ENCODE measurements around the gene PSORS1C2. TPM values are rescaled to one million over a fixed set of nuclear protein-coding genes. Genes with fewer than 3 reads are reported as not detected.
"Not testable (repeated sequence)": the region's sequence is repeated elsewhere in the genome, so short reads cannot be mapped to it uniquely, and the experiment has no call there.

PSORS1C2 gene
- total RNA-seq, 1 donor from 2014 or later: not detected

DNA sequence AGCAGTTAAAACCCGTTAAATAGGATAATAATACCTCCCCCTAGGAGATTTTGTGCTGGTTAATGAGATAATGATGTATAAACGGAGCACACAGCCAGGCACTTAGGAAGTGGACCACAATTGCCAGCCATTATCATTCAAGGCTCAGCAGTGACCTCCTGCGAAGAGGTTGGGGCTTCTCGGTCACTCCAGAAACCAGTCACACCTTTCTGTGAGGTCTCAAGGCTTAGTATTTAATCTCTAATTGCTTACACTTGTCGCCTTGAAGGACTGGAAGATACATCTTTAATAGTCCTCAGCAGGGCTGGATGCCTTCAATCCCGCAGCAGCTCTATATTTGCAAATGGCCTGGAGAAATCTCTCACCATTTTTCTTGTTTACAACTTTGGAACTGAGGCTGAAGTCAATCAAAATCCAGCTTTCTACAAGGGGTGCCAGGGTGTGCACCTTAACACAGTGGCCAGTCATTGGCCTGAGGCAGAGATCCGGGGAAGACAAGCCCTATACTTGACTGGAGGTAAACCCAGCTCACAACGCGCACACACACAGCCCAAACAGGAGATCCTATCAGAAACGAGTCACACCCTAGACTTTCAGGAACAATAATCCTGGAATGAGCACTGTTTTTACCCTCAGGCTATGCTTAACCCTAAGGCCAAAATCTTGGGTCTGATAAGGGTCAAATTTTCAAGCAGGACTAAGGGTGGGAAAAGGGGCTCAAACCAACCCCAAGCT is 30.4 kb upstream of the PSORS1C2 start:
- intact Hi-C loops (cut with DNase I): no loop called here
- H3K27ac ChIP-seq: no peak overlapping the region
- no peaks in the 10 kb centered on the region for H3K9me3 ChIP-seq
- H3K4me3 ChIP-seq: no peak overlapping the region
- no peaks in the 10 kb centered on the region for H3K27me3 ChIP-seq (ENCODE audit: low read depth)
- DNase-seq (no peak), ATAC-seq (no peak)
- H3K4me1 ChIP-seq: no peaks in the 10 kb centered on the region
- TF ChIP-seq, protein P1, sequence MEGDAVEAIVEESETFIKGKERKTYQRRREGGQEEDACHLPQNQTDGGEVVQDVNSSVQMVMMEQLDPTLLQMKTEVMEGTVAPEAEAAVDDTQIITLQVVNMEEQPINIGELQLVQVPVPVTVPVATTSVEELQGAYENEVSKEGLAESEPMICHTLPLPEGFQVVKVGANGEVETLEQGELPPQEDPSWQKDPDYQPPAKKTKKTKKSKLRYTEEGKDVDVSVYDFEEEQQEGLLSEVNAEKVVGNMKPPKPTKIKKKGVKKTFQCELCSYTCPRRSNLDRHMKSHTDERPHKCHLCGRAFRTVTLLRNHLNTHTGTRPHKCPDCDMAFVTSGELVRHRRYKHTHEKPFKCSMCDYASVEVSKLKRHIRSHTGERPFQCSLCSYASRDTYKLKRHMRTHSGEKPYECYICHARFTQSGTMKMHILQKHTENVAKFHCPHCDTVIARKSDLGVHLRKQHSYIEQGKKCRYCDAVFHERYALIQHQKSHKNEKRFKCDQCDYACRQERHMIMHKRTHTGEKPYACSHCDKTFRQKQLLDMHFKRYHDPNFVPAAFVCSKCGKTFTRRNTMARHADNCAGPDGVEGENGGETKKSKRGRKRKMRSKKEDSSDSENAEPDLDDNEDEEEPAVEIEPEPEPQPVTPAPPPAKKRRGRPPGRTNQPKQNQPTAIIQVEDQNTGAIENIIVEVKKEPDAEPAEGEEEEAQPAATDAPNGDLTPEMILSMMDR (IDR thresholded peaks at IDR 0.05): no peak
- H3K36me3 ChIP-seq: no peaks in the 10 kb centered on the region

GRCh38 chr6:31168606-31169005 is 29.7 kb upstream of the PSORS1C2 start:
- TF ChIP-seq, protein P1 (IDR thresholded peaks at IDR 0.05): no peak
- peak; percentile 1 for DNase-seq
- no peak for ATAC-seq
- Histone ChIP-seq H3K4me3 (no peak overlapping the region), H3K9me3 (no peaks in the 10 kb centered on the region), H3K4me1 (no peaks in the 10 kb centered on the region), H3K27me3 (ENCODE audit: low read depth) (no peaks in the 10 kb centered on the region), H3K36me3 (no peaks in the 10 kb centered on the region), H3K27ac (no peak overlapping the region)
- intact Hi-C loops (cut with DNase I): no loop called here

- ATAC-seq: no peak
- no peaks in the 10 kb centered on the region for H3K9me3 ChIP-seq
- no peaks in the 10 kb centered on the region for H3K36me3 ChIP-seq
- H3K4me3 ChIP-seq: no peak overlapping the region
- DNase-seq: no peak
- intact Hi-C loops (cut with DNase I): no loop called here
- no peak overlapping the region for H3K27ac ChIP-seq
- H3K4me1 ChIP-seq: no peaks in the 10 kb centered on the region
- TF ChIP-seq, protein P1 (IDR thresholded peaks at IDR 0.05): no peak
- H3K27me3 ChIP-seq (ENCODE audit: low read depth): no peaks in the 10 kb centered on the region
Observed at GRCh38 chr6:31165986-31166385, 27.1 kb upstream of the PSORS1C2 start.

GRCh38 chr6:31165064-31165832 is 26.4 kb upstream of the PSORS1C2 start:
- H3K4me1 ChIP-seq; H3K9me3 ChIP-seq; H3K36me3 ChIP-seq; DNase-seq; intact Hi-C loops (cut with DNase I); H3K4me3 ChIP-seq; H3K27ac ChIP-seq; ATAC-seq; H3K27me3 ChIP-seq (ENCODE audit: low read depth): not testable (repeated sequence)

DNA sequence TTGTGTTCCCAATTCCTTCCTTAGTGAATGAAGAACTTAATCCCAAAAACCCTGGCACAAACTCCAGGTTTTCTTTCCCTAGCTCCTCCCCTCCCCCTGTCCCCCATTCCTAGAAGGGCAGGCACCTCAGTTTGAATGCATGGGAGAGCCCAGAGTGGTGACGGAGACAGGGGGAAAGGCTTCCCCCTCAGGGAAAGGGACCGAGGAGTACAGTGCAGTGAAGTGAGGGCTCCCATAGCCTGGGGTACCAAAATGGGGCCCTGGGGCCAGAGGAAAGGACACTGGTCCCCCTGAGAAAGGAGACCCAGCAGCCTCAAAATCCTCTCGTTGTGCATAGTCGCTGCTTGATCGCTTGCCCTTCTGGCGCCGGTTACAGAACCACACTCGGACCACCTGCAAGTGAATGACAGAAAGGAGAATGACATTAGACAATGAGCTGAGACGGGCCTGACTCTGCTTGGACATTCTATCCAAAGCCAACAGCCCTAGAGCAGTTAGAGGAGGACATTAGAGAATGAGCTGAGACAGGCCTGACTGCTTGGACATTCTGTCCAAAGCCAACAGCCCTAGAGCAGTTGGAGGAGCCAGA is 25.7 kb upstream of the PSORS1C2 start:
- H3K27ac ChIP-seq; H3K27me3 ChIP-seq (ENCODE audit: low read depth); ATAC-seq; H3K4me1 ChIP-seq; H3K36me3 ChIP-seq; H3K9me3 ChIP-seq; H3K4me3 ChIP-seq; intact Hi-C loops (cut with DNase I); DNase-seq: not testable (repeated sequence)

GRCh38 chr6:31163922-31164321 is 25.1 kb upstream of the PSORS1C2 start:
- TF ChIP-seq, protein P1 (IDR thresholded peaks at IDR 0.05): no peak
- H3K4me1 ChIP-seq: peaks cover 8% of the 10 kb centered on the region
- no peak overlapping the region for H3K4me3 ChIP-seq
- no peaks in the 10 kb centered on the region for H3K36me3 ChIP-seq
- DNase-seq (no peak), ATAC-seq (peak; percentile 60 to 63)
- no peaks in the 10 kb centered on the region for H3K9me3 ChIP-seq
- intact Hi-C loops (cut with DNase I): no loop called here
- no peak overlapping the region for H3K27ac ChIP-seq
- H3K27me3 ChIP-seq (ENCODE audit: low read depth): no peaks in the 10 kb centered on the region

Data from lower lobe of right lung (tissue), 2 donors.